ENCODE measurements around the gene KCNJ16. TPM values are rescaled to one million over a fixed set of nuclear protein-coding genes. Genes with fewer than 3 reads are reported as not detected.

KCNJ16 gene
- total RNA-seq, 1 experiment from 2014 or later: not detected

DNA sequence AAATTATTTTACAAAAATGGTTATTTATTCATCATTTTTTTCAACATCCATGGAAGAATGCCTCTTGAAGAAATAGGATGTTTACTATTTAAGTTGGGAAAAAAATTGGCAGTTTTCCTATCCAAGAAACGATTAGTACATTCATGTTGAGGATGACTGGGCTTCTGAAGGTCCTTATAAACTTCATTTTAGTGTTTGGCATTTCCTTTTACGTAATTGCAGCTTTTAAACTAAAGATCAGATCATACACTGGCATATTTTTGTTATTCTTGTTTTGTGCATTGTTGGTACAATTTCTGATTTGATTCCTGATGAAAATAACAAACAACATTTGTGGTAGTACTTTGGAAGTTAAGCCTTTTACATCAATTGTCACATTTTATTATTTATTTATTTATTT lies 11.5 kb downstream of the KCNJ16 start:
- peak; percentile 59 for DNase-seq
- no peak overlapping the region for H3K4me3 ChIP-seq (ENCODE audit: low read length)
- H3K79me2 ChIP-seq (ENCODE audit: low read length): no peaks in the 10 kb centered on the region
- intact Hi-C loops (cut with micrococcal nuclease): no loop called here
- H3K36me3 ChIP-seq (ENCODE audit: low read depth, low read length): no peaks in the 10 kb centered on the region
- H3K9me3 ChIP-seq (ENCODE audit: low read length): no peaks in the 10 kb centered on the region
- H3K4me2 ChIP-seq (ENCODE audit: low read length): no peak overlapping the region
- ATAC-seq: no peak
- no peaks in the 10 kb centered on the region for H3K27me3 ChIP-seq (ENCODE audit: low read length)
- H2AFZ ChIP-seq (ENCODE audit: low read length): no peak overlapping the region
- no peak overlapping the region for H3K27ac ChIP-seq (ENCODE audit: low read length)
- no TSS peak for BruUV-seq (replicated peaks)
- TF ChIP-seq EZH2phosphoT487 (IDR thresholded peaks at IDR 0.05; ENCODE audit: borderline replicate concordance, low read length) (no peak), EZH2 (IDR thresholded peaks at IDR 0.05; ENCODE audit: low read length, unreplicated experiment) (no peak)
- TF ChIP-seq, protein P1, sequence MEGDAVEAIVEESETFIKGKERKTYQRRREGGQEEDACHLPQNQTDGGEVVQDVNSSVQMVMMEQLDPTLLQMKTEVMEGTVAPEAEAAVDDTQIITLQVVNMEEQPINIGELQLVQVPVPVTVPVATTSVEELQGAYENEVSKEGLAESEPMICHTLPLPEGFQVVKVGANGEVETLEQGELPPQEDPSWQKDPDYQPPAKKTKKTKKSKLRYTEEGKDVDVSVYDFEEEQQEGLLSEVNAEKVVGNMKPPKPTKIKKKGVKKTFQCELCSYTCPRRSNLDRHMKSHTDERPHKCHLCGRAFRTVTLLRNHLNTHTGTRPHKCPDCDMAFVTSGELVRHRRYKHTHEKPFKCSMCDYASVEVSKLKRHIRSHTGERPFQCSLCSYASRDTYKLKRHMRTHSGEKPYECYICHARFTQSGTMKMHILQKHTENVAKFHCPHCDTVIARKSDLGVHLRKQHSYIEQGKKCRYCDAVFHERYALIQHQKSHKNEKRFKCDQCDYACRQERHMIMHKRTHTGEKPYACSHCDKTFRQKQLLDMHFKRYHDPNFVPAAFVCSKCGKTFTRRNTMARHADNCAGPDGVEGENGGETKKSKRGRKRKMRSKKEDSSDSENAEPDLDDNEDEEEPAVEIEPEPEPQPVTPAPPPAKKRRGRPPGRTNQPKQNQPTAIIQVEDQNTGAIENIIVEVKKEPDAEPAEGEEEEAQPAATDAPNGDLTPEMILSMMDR (conservative IDR thresholded peaks at IDR 0.05; ENCODE audit: low read depth, low read length): no peak
- POLR2A ChIA-PET (ENCODE audit: unreplicated experiment): no interaction called here
- no peaks in the 10 kb centered on the region for H4K20me1 ChIP-seq (ENCODE audit: low read length)
- peaks cover 15% of the 10 kb centered on the region for H3K4me1 ChIP-seq (ENCODE audit: insufficient read depth, low read length)
- no peak overlapping the region for H3K9ac ChIP-seq (ENCODE audit: low read length)
- peaks cover 7% of the 10 kb centered on the region for H3K9me2 ChIP-seq (replicated peaks; ENCODE audit: low read length)
- H3F3A ChIP-seq (ENCODE audit: low read length, unreplicated experiment): no peaks in the 10 kb centered on the region
- CTCF ChIA-PET: interaction anchor here (0.7 kb wide), 1 partner anchor 24 kb away, joined by 3 read pairs; no protein-coding TSS in a partner anchor

DNA sequence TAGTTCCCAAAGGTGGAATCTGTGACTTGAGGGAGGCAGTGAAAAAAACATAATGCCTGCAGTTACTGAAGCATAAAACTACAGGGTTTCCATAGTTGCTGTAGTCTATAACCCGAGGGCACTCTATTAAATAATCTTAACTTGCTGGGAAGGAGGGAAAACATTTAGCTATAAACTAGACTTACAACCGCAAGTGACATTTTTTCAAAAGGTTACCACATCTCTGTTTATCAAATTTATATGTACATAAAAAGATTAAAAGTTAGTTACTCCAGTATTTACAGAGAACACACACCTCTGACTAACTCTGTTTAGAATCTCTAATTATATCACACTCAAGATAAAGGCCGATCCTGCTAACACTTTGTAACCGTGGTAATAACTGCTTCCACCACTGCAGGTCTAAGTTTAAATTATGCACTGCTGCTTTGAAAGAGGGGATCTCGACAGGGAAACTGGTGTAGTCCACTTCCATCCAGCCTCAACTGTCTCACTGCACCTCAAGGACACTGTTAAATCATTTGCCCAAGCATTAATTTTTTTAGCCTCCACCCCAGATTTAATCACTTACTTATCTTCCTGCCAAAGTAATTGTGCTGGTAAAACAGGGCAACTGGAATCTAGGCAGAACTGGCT lies 14.6 kb downstream of the KCNJ16 start:
- H3F3A ChIP-seq (ENCODE audit: low read length, unreplicated experiment): no peaks in the 10 kb centered on the region
- no peaks in the 10 kb centered on the region for H3K79me2 ChIP-seq (ENCODE audit: low read length)
- H3K9ac ChIP-seq (ENCODE audit: low read length): no peak overlapping the region
- no peak overlapping the region for H2AFZ ChIP-seq (ENCODE audit: low read length)
- no peak overlapping the region for H3K4me3 ChIP-seq (ENCODE audit: low read length)
- H3K27me3 ChIP-seq (ENCODE audit: low read length): no peaks in the 10 kb centered on the region
- intact Hi-C loops (cut with micrococcal nuclease): loop anchor here (1.0 to 5.0 kb wide), 8 partner anchors 55 to 515 kb away; partner anchors contain the start of gene KCNJ2
- no peak overlapping the region; the same call in 1 of the 2 replicates for H3K4me2 ChIP-seq (ENCODE audit: low read length)
- H4K20me1 ChIP-seq (ENCODE audit: low read length): no peaks in the 10 kb centered on the region
- no TSS peak for BruUV-seq (replicated peaks)
- ChIA-PET CTCF (interaction anchor here (0.6 kb wide), 1 partner anchor 71 kb away, joined by 3 read pairs; no protein-coding TSS in a partner anchor), POLR2A (ENCODE audit: unreplicated experiment) (no interaction called here)
- no peaks in the 10 kb centered on the region for H3K9me3 ChIP-seq (ENCODE audit: low read length)
- peak; percentile 67 for ATAC-seq
- no peak overlapping the region for H3K27ac ChIP-seq (ENCODE audit: low read length)
- DNase-seq: peak; percentile 62
- H3K4me1 ChIP-seq (ENCODE audit: insufficient read depth, low read length): peaks cover 22% of the 10 kb centered on the region
- no peak for TF ChIP-seq EZH2 (IDR thresholded peaks at IDR 0.05; ENCODE audit: low read length, unreplicated experiment)
- peaks cover 7% of the 10 kb centered on the region; the same call in 1 of the 2 replicates for H3K9me2 ChIP-seq (replicated peaks; ENCODE audit: low read length)
- no peaks in the 10 kb centered on the region for H3K36me3 ChIP-seq (ENCODE audit: low read depth, low read length)

DNA sequence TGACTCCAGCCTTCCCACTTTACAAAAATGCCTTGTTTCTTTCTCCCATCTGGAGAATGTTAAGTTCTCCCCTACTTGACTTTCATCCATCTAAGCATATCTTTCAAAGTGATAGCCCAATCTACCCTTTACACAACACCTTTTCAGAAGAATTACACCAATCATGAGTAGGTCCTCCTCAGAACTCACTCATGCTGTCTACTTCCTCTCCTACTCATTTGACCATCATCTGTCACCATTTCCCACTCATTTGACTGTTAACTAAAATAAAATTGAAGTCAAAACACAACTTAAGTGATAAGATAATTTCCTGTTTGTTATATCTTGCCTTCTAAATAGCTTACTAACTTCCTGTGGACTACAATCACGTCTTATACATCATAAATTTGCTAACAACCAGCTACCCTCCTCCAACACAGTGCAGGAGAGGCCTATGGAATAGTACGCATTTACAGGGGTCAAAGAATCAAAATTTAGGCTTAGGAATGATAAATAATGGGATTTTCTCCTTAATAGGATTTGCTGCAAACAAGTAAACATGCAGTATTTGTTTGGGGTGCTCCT lies 16.1 kb downstream of the KCNJ16 start:
- Histone ChIP-seq H3F3A (ENCODE audit: low read length, unreplicated experiment) (no peaks in the 10 kb centered on the region), H2AFZ (ENCODE audit: low read length) (no peak overlapping the region), H3K36me3 (ENCODE audit: low read depth, low read length) (no peaks in the 10 kb centered on the region), H3K4me2 (ENCODE audit: low read length) (0 out of 2 replicates have a peak overlapping the region, but pooled peaks have one; percentile 18), H3K27me3 (ENCODE audit: low read length) (no peaks in the 10 kb centered on the region), H3K4me1 (ENCODE audit: insufficient read depth, low read length) (peaks cover 22% of the 10 kb centered on the region), H3K9ac (ENCODE audit: low read length) (no peak overlapping the region), H3K27ac (ENCODE audit: low read length) (no peak overlapping the region), H3K9me3 (ENCODE audit: low read length) (no peaks in the 10 kb centered on the region), H3K4me3 (ENCODE audit: low read length) (no peak overlapping the region), H3K79me2 (ENCODE audit: low read length) (no peaks in the 10 kb centered on the region), H3K9me2 (replicated peaks; ENCODE audit: low read length) (no peaks in the 10 kb centered on the region), H4K20me1 (ENCODE audit: low read length) (no peaks in the 10 kb centered on the region)
- intact Hi-C loops (cut with micrococcal nuclease): loop anchor here (2.0 to 5.0 kb wide), 3 partner anchors 78 to 484 kb away; partner anchors contain the start of gene KCNJ2
- no peak for ATAC-seq
- ChIA-PET CTCF (interaction anchor here (0.5 kb wide), 1 partner anchor 544 kb away, joined by 5 read pairs; no protein-coding TSS in a partner anchor), POLR2A (ENCODE audit: unreplicated experiment) (interaction anchor here (0.6 kb wide), 1 partner anchor 573 kb away, joined by 18 read pairs; no protein-coding TSS in a partner anchor)
- DNase-seq: no peak
- no TSS peak for BruUV-seq (replicated peaks)
- TF ChIP-seq EZH2phosphoT487 (IDR thresholded peaks at IDR 0.05; ENCODE audit: borderline replicate concordance, low read length) (no peak), EZH2 (IDR thresholded peaks at IDR 0.05; ENCODE audit: low read length, unreplicated experiment) (no peak)
- TF ChIP-seq, protein P1 (conservative IDR thresholded peaks at IDR 0.05; ENCODE audit: low read depth, low read length): no peak
